GM10266 (cell line): Measurements from ENCODE around the gene ATR.

Experiments
- DNase-seq: peaks from one replicate; pipeline ENCODE4 v3.0.0; 2012; ENCODE audit errors: extremely low spot score
- CTCF ChIP-seq: IDR thresholded peaks from 2 replicates; pipeline ENCODE4 v1.5.1; 2012; ENCODE audit warnings: mild to moderate bottlenecking, low read depth; ENCODE audit not compliant: control insufficient read depth, insufficient read depth; ENCODE audit errors: missing control alignments

Gene ATR

GRCh38 chr3:142578329-142579223 lies at the start of gene ATR:
ATR (minus strand) TSS chr3:142578733; CDS start chr3:142578704, 29 bp downstream.
- no peak for TF ChIP-seq CTCF
- DNase-seq, result peak; percentile 91

- DNase-seq, result no peak
- no peak for TF ChIP-seq CTCF
Measured at GRCh38 chr3:142626971-142627370, 48.4 kb upstream of the ATR start.

- DNase-seq, result no peak
- no peak for TF ChIP-seq CTCF
Measured at GRCh38 chr3:142625153-142625440, 46.6 kb upstream of the ATR start.

- no peak for DNase-seq
- TF ChIP-seq CTCF, result no peak
Measured at GRCh38 chr3:142624341-142625152, 46.0 kb upstream of the ATR start.

GRCh38 chr3:142623194-142623593 lies 44.7 kb upstream of the ATR start:
- TF ChIP-seq CTCF, result no peak
- no peak for DNase-seq

- no peak for DNase-seq
- no peak for TF ChIP-seq CTCF
Measured at GRCh38 chr3:142622405-142622804, 43.9 kb upstream of the ATR start.
